IMR-90 (cell line): ENCODE data around the gene CST7. TPM values are rescaled to one million over a fixed set of nuclear protein-coding genes. Genes with fewer than 3 reads are reported as not detected.

Experiments
- ATAC-seq: fragments of 200-7000 bp; cut with Tn5 transposase; 2 replicates; pipeline ENCODE4 v1.9.1; 2020; ENCODE audit warnings: low read depth, mild to moderate bottlenecking, moderate library complexity
- BruUV-seq: library from RNA; stranded (reverse); fragments of 400-500 nt; replicated peaks from 2 replicates; lab custom pipeline; 2021; lab: Mats Ljungman, UMichigan
- CTCF ChIA-PET: fragments of 300-600 bp; formaldehyde crosslinking; extraction: SDS; loops from one replicate; lab custom pipeline; 2021; ENCODE audit warnings: antibody characterized with exemption; lab: Yijun Ruan, JAX
- POLR2A ChIA-PET: fragments of 300-600 bp; sonication (Branson Sonifier 250); formaldehyde crosslinking; loops from one replicate; lab custom pipeline; 2022; ENCODE audit warnings: antibody characterized with exemption; ENCODE audit not compliant: unreplicated experiment; lab: Charles Lee
- DNase-seq: peaks from one replicate; pipeline ENCODE4 v3.0.0; 2013
- H2AFZ ChIP-seq: replicated peaks from 2 replicates; pipeline ENCODE3; 2013; ENCODE audit warnings: low read length, mild to moderate bottlenecking; ENCODE audit not compliant: poor library complexity
- H2AK5ac ChIP-seq: 2 replicates; pipeline ENCODE4 v1.6.1; 2013; ENCODE audit warnings: low read depth, low read length, inconsistent platforms
- H2AK9ac ChIP-seq: replicated peaks from 2 replicates; pipeline ENCODE3; 2013; ENCODE audit warnings: mild to moderate bottlenecking, low read depth, low read length, moderate library complexity; ENCODE audit not compliant: poor library complexity
- H2BK120ac ChIP-seq: 2 replicates; pipeline ENCODE4 v1.6.1; 2013; ENCODE audit warnings: low read depth, low read length, inconsistent platforms
- H2BK15ac ChIP-seq: 3 replicates; pipeline ENCODE4 v1.6.1; 2013; ENCODE audit warnings: low read depth, low read length, inconsistent platforms
- H2BK20ac ChIP-seq: 2 replicates; pipeline ENCODE4 v1.6.1; 2013; ENCODE audit warnings: low read depth, mild to moderate bottlenecking, inconsistent platforms, low read length, moderate library complexity
- H2BK5ac ChIP-seq: 2 replicates; pipeline ENCODE4 v1.6.1; 2013; ENCODE audit warnings: mild to moderate bottlenecking, low read depth, low read length, inconsistent platforms; ENCODE audit not compliant: poor library complexity, severe bottlenecking
- H3K14ac ChIP-seq: replicated peaks from 2 replicates; pipeline ENCODE4 v1.6.1; 2013; ENCODE audit warnings: low read depth, low read length, inconsistent platforms
- H3K18ac ChIP-seq: 2 replicates; pipeline ENCODE4 v1.6.1; 2013; ENCODE audit warnings: low read depth, low read length, control low read depth
- H3K23ac ChIP-seq: 2 replicates; pipeline ENCODE4 v1.6.1; 2013; ENCODE audit warnings: low read depth, low read length, inconsistent platforms
- H3K27ac ChIP-seq: 2 replicates; pipeline ENCODE4 v1.5.1; 2013; ENCODE audit warnings: mild to moderate bottlenecking, control low read depth, low read length; ENCODE audit not compliant: insufficient read depth
- H3K27me3 ChIP-seq: 2 replicates; pipeline ENCODE4 v1.6.1; 2013; ENCODE audit warnings: low read length; ENCODE audit not compliant: control insufficient read depth, insufficient read depth
- H3K36me3 ChIP-seq: 2 replicates; pipeline ENCODE4 v1.6.1; 2013; ENCODE audit warnings: low read length, mixed read lengths; ENCODE audit not compliant: control insufficient read depth, insufficient read depth
- H3K4ac ChIP-seq: 2 replicates; pipeline ENCODE4 v1.6.1; 2013; ENCODE audit warnings: low read depth, low read length, inconsistent platforms
- H3K4me1 ChIP-seq: 2 replicates; pipeline ENCODE4 v1.6.1; 2013; ENCODE audit warnings: low read length, mixed read lengths; ENCODE audit not compliant: control insufficient read depth, insufficient read depth
- H3K4me2 ChIP-seq: 2 replicates; pipeline ENCODE4 v1.6.1; 2013; ENCODE audit warnings: low read depth, mild to moderate bottlenecking, control low read depth, low read length, moderate library complexity
- H3K4me3 ChIP-seq: 2 replicates; pipeline ENCODE4 v1.5.1; 2013; ENCODE audit warnings: low read depth, mild to moderate bottlenecking, control low read depth, low read length, moderate library complexity; ENCODE audit not compliant: insufficient read depth
- H3K56ac ChIP-seq: 2 replicates; pipeline ENCODE4 v1.6.1; 2013; ENCODE audit warnings: low read length, inconsistent platforms; ENCODE audit not compliant: insufficient read depth; ENCODE audit errors: extremely low read depth
- H3K79me1 ChIP-seq, 2 experiments: 2 replicates each; pipeline ENCODE4 v1.6.1; 2013; ENCODE audit warnings: low read length in 2 of 2, inconsistent platforms in 1 of 2, low read depth in 1 of 2
- H3K9ac ChIP-seq: 2 replicates; pipeline ENCODE4 v1.6.1; 2013; ENCODE audit warnings: low read depth, low read length, control low read depth
- H3K9me1 ChIP-seq: 2 replicates; pipeline ENCODE4 v1.6.1; 2013; ENCODE audit warnings: low read length, inconsistent platforms; ENCODE audit not compliant: insufficient read depth
- H3K9me3 ChIP-seq: 2 replicates; pipeline ENCODE4 v1.6.1; 2013; ENCODE audit warnings: low read length; ENCODE audit not compliant: control insufficient read depth, insufficient read depth
- H4K20me1 ChIP-seq: 2 replicates; pipeline ENCODE4 v1.6.1; 2013; ENCODE audit warnings: low read length, inconsistent platforms; ENCODE audit not compliant: insufficient read depth
- H4K5ac ChIP-seq: 2 replicates; pipeline ENCODE4 v1.6.1; 2013; ENCODE audit warnings: mild to moderate bottlenecking, low read depth, low read length, control low read depth
- H4K8ac ChIP-seq, 2 experiments: 2 replicates each; pipeline ENCODE4 v1.6.1; 2013; ENCODE audit warnings: low read depth in 2 of 2, low read length in 2 of 2, control low read depth in 1 of 2, inconsistent platforms in 1 of 2
- H4K91ac ChIP-seq: 2 replicates; pipeline ENCODE4 v1.6.1; 2013; ENCODE audit warnings: low read depth, low read length, inconsistent platforms; ENCODE audit not compliant: insufficient read depth
- BHLHE40 ChIP-seq: fragments of 150-350 bp; IDR thresholded peaks from 2 replicates; pipeline ENCODE4 v1.6.1; 2016; ENCODE audit warnings: mild to moderate bottlenecking, low read depth, low read length
- CEBPB ChIP-seq: IDR thresholded peaks from 2 replicates; pipeline ENCODE4 v1.6.1; 2012; ENCODE audit warnings: low read depth, low read length, improper control_type of control experiment
- MAZ ChIP-seq: IDR thresholded peaks from 2 replicates; pipeline ENCODE4 v1.6.1; 2012; ENCODE audit warnings: low read depth, mild to moderate bottlenecking, low read length, improper control_type of control experiment, moderate library complexity, borderline replicate concordance
- WGBS, 2 experiments: methylation state at CpG; one replicate each; pipeline versions ENCODE4 v1.1.5 to v1.1.7; 2013; ENCODE audit warnings: missing lambda C conversion rate in 2 of 2; ENCODE audit not compliant: insufficient read length in 1 of 2; ENCODE audit errors: extremely low coverage in 2 of 2; 5-methylcytosine and 5-hydroxymethylcytosine counted together
- dilution Hi-C: fragments of 300-500 bp; cut with HindIII; formaldehyde crosslinking; loops from one replicate; pipeline ENCODE4 v1.14.3; 2018; ENCODE audit warnings: low sequenced_read_pairs; ENCODE audit not compliant: unreplicated experiment
- in situ Hi-C: fragments of 300-500 bp; cut with MboI; formaldehyde crosslinking; loops from 3 replicates; pipeline ENCODE4 v1.14.3; 2019; ENCODE audit warnings: low sequenced_read_pairs, inconsistent platforms, mixed read lengths
- intact Hi-C: fragments of 100-400 bp; cut with micrococcal nuclease; formaldehyde crosslinking; loops from 2 replicates; pipeline ENCODE4 v1.10.0; 2022
- polyA plus RNA-seq, 3 experiments: library from polyadenylated mRNA; depleted of rRNA; stranded (reverse); fragments of >200 nt; gene quantifications; 2 replicates each; pipeline ENCODE4 v1.2.3, GENCODE V29; 2012; ENCODE audit warnings: low replicate concordance in 1 of 3
- total RNA-seq: library from RNA; depleted of rRNA; stranded (reverse); fragments of >200 nt; gene quantifications from 2 replicates; pipeline ENCODE4 v1.2.3, GENCODE V29; 2012

The CST7 gene
- total and polyA plus RNA-seq, 2 of the 4 experiments (the other 2 are of a cell fraction) = not detected

GRCh38 chr20:24935766-24936525, 13.1 kb upstream of the CST7 start:
- Histone ChIP-seq H3K79me1 (no peaks in the 10 kb centered on the region), H3K18ac (no peak overlapping the region), H3K23ac (no peak overlapping the region), H3K9me3 (no peaks in the 10 kb centered on the region), H4K20me1 (no peaks in the 10 kb centered on the region), H2BK5ac (no peak overlapping the region), H4K91ac (no peak overlapping the region), H3K9ac (no peak overlapping the region), H3K9me1 (no peaks in the 10 kb centered on the region; the same call in 1 of the 2 replicates), H3K4me1 (no peaks in the 10 kb centered on the region), H4K8ac (no peak overlapping the region), H2AFZ (no peak overlapping the region), H3K14ac (no peak overlapping the region), H3K56ac (no peak overlapping the region), H2BK120ac (no peak overlapping the region), H3K4me3 (no peak overlapping the region), H3K36me3 (no peaks in the 10 kb centered on the region), H3K27ac (no peak overlapping the region), H3K4ac (no peak overlapping the region), H4K5ac (no peak overlapping the region), H2AK5ac (no peak overlapping the region), H3K27me3 (no peaks in the 10 kb centered on the region), H3K4me2 (no peak overlapping the region), H2AK9ac (no peak overlapping the region), H2BK20ac (no peak overlapping the region), H2BK15ac (no peak overlapping the region)
- dilution Hi-C loops = no loop called here
- intact Hi-C loops = no loop called here
- TF ChIP-seq MAZ (no peak), BHLHE40 (no peak), CEBPB (no peak)
- no peak for ATAC-seq
- CTCF ChIA-PET = no interaction called here
- DNase-seq = no peak
- BruUV-seq = no TSS peak
- no CpG with 5 or more reads among the region's 4 CpGs for WGBS, 2 experiments
- in situ Hi-C loops = no loop called here
- POLR2A ChIA-PET = no interaction called here
